ENCODE results near the gene FAM227A. TPM values are rescaled to one million over a fixed set of nuclear protein-coding genes. Genes with fewer than 3 reads are reported as not detected.

FAM227A gene
- total and polyA plus RNA-seq, 2 of the 8 experiments (the other 6 are each of a cell fraction or from before 2014, with no cell fraction given) = 2.1 to 3.9 TPM

GRCh38 chr22:38614332-38615063 is 41.7 kb downstream of the FAM227A start:
- Histone ChIP-seq H4K5ac (ENCODE audit: insufficient read length, low read depth, low read length) (no peak overlapping the region), H2BK15ac (ENCODE audit: low read length) (no peak overlapping the region), H3K4me2 (ENCODE audit: insufficient read depth in 1 of 2, low read depth in 2 of 2, low read length in 2 of 2) (no peak overlapping the region), H3K4me3 (ENCODE audit: extremely low read depth in 1 of 4, insufficient read depth in 2 of 4, low read depth in 3 of 4, low read length in 4 of 4) (no peak overlapping the region), H2AFZ (ENCODE audit: low read length) (no peak overlapping the region), H3K56ac (replicated peaks; ENCODE audit: insufficient read length, low read depth, low read length) (no peak overlapping the region), H2BK5ac (ENCODE audit: low read depth, low read length) (no peak overlapping the region), H2AK5ac (ENCODE audit: low read depth, low read length) (no peak overlapping the region), H3K4me1 (replicated peaks in 1 of 4; ENCODE audit: control insufficient read depth in 3 of 4, insufficient read depth in 4 of 4, low read length in 3 of 4) (no peaks in the 10 kb centered on the region), H3K14ac (ENCODE audit: insufficient read length) (no peak overlapping the region), H3K9me3 (ENCODE audit: insufficient read depth in 2 of 2, low read depth in 1 of 2, low read length in 1 of 2) (no peaks in the 10 kb centered on the region), H4K8ac (ENCODE audit: extremely low read depth, insufficient read depth, low read length) (no peak overlapping the region), H3K9ac (replicated peaks in 1 of 4; ENCODE audit: extremely low read depth in 1 of 4, low read depth in 3 of 4, low read length in 3 of 4) (no peak overlapping the region), H3K18ac (ENCODE audit: extremely low read depth, low read length) (no peak overlapping the region), H3K79me2 (ENCODE audit: control insufficient read depth in 1 of 2, insufficient read depth in 2 of 2, low read length in 2 of 2) (no peaks in the 10 kb centered on the region), H3K4ac (replicated peaks; ENCODE audit: insufficient read length, low read depth, low read length) (no peak overlapping the region), H2BK12ac (ENCODE audit: low read depth, low read length) (no peak overlapping the region), H3K27me3 (replicated peaks in 1 of 4; ENCODE audit: control insufficient read depth in 3 of 4, extremely low read depth in 1 of 4, insufficient read depth in 3 of 4, low read length in 3 of 4) (no peaks in the 10 kb centered on the region), H3K23ac (ENCODE audit: insufficient read length) (no peak overlapping the region), H3K23me2 (ENCODE audit: low read depth, low read length) (no peaks in the 10 kb centered on the region; the same call in 1 of the 2 replicates), H2BK120ac (replicated peaks; ENCODE audit: low read depth, low read length) (no peak overlapping the region), H4K20me1 (replicated peaks in 1 of 2; ENCODE audit: control insufficient read depth in 1 of 2, insufficient read depth in 2 of 2, low read length in 2 of 2) (peaks cover 0 to 1% of the 10 kb centered on the region in 2 experiments), H3K27ac (ENCODE audit: low read depth, low read length) (no peak overlapping the region), H4K91ac (replicated peaks; ENCODE audit: insufficient read length, low read length) (no peak overlapping the region), H3K79me1 (ENCODE audit: low read depth, low read length) (no peaks in the 10 kb centered on the region), H3K36me3 (ENCODE audit: control insufficient read depth in 2 of 4, insufficient read depth in 4 of 4, low read length in 3 of 4) (peaks cover 0 to 20% (median 9%) of the 10 kb centered on the region in 4 experiments; a peak in 3 of 8 replicates), H2BK20ac (ENCODE audit: low read length) (no peak overlapping the region)
- CTCF ChIA-PET (ENCODE audit: partially characterized antibody) = interaction anchor here (0.9 to 1.2 kb wide), 3 partner anchors 51 to 146 kb away, joined by 3 to 4 read pairs (median 4); partner anchors contain the start of genes KDELR3 and TOMM22
- WGBS, 2 experiments (ENCODE audit: extremely low coverage in 1 of 2, insufficient coverage in 1 of 2, insufficient read length in 1 of 2, insufficient replicate concordance in 2 of 2, low coverage in 1 of 2, low lambda C conversion rate in 2 of 2, missing lambda C conversion rate in 1 of 2) = 87% methylated on average over 4 of the region's 4 CpGs; no CpG with 5 or more reads in 1 of the 2 experiments
- POLR2A ChIA-PET (ENCODE audit: partially characterized antibody) = interaction anchor here (1.1 kb wide), 1 partner anchor 701 kb away, joined by 3 read pairs; no protein-coding TSS in a partner anchor
- DNase-seq (ENCODE audit: low read depth in 1 of 2, low spot score in 2 of 2) (no peak), FAIRE-seq (no peak)
- TF ChIP-seq SP4 (IDR thresholded peaks at IDR 0.05; ENCODE audit: low read length) (no peak), RXRA (IDR thresholded peaks at IDR 0.05; ENCODE audit: insufficient read depth, low read depth, low read length) (no peak), KDM4A (IDR thresholded peaks at IDR 0.05; ENCODE audit: low read depth, low read length, severe bottlenecking) (no peak), POLR2AphosphoS5 (IDR thresholded peaks at IDR 0.05; ENCODE audit: low read depth, low read length) (no peak), SRF (IDR thresholded peaks at IDR 0.05; ENCODE audit: low read depth, low read length) (no peak), CBX8 (IDR thresholded peaks at IDR 0.05; ENCODE audit: borderline replicate concordance, low read depth, low read length) (no peak), EP300 (IDR thresholded peaks at IDR 0.05; ENCODE audit: borderline replicate concordance in 1 of 2, low read depth in 2 of 2, low read length in 2 of 2) (no peak), TAF1 (IDR thresholded peaks at IDR 0.05; ENCODE audit: low read depth, low read length) (no peak), SIRT6 (IDR thresholded peaks at IDR 0.05; ENCODE audit: low read length) (no peak), TCF12 (IDR thresholded peaks at IDR 0.05; ENCODE audit: low read depth, low read length) (no peak), SP2 (IDR thresholded peaks at IDR 0.05; ENCODE audit: low read length) (no peak), EGR1 (IDR thresholded peaks at IDR 0.05; ENCODE audit: borderline replicate concordance, low read depth, low read length) (no peak), POLR2A (IDR thresholded peaks at IDR 0.05; ENCODE audit: control extremely low read depth in 1 of 2, low read depth in 2 of 2, low read length in 2 of 2) (no peak), SP1 (IDR thresholded peaks at IDR 0.05; ENCODE audit: low read depth, low read length) (no peak), YY1 (IDR thresholded peaks at IDR 0.05; ENCODE audit: low read depth, low read length) (no peak)
